ENCODE data around the gene RXRA.

DNA sequence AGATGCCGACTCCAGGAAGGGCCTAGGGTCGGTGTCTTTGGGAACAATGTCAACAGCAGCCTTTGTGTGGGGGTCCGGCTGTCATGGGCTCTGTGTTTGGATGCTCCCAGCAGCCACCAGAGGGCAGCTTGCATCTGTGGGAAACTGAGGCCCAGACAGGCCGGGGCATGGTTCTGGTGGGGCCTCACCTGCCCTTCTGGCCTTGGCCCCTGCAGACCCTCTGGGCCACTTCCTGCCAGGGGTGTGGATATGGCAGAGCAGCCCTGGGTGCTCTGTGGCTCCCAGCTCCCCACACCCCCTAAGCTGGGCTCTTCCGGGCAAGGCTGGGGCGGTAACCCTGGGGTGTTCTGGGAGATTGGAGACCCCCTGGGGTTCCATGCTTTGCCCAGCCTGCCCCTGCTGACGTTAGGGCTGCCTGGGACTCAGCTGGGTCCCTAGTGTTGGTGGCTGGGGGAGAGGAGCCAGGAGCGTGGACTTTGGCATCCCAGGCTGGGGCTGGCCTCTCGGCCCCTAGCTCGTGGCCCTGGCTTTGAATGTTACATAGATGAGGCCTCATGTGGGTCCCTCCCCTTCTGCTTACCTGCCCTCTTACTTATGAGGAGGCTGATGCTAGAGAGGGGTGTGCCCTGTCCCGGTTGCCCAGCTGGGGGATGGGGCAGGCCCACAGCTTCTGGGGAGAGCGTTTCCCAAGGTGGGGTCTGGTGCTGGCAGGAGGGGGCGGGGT, 38.3 kb downstream of the RXRA start:
- TF ChIP-seq, protein P1, sequence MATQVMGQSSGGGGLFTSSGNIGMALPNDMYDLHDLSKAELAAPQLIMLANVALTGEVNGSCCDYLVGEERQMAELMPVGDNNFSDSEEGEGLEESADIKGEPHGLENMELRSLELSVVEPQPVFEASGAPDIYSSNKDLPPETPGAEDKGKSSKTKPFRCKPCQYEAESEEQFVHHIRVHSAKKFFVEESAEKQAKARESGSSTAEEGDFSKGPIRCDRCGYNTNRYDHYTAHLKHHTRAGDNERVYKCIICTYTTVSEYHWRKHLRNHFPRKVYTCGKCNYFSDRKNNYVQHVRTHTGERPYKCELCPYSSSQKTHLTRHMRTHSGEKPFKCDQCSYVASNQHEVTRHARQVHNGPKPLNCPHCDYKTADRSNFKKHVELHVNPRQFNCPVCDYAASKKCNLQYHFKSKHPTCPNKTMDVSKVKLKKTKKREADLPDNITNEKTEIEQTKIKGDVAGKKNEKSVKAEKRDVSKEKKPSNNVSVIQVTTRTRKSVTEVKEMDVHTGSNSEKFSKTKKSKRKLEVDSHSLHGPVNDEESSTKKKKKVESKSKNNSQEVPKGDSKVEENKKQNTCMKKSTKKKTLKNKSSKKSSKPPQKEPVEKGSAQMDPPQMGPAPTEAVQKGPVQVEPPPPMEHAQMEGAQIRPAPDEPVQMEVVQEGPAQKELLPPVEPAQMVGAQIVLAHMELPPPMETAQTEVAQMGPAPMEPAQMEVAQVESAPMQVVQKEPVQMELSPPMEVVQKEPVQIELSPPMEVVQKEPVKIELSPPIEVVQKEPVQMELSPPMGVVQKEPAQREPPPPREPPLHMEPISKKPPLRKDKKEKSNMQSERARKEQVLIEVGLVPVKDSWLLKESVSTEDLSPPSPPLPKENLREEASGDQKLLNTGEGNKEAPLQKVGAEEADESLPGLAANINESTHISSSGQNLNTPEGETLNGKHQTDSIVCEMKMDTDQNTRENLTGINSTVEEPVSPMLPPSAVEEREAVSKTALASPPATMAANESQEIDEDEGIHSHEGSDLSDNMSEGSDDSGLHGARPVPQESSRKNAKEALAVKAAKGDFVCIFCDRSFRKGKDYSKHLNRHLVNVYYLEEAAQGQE (IDR thresholded peaks at IDR 0.05; ENCODE audit: insufficient read depth in 1 of 2, low read depth in 2 of 2, low read length in 2 of 2) = no peak
- no peak for TF ChIP-seq SIN3A (IDR thresholded peaks at IDR 0.05; ENCODE audit: borderline replicate concordance, insufficient read depth, low read length)
- TF ChIP-seq POLR2AphosphoS5 (IDR thresholded peaks at IDR 0.05; ENCODE audit: low read depth, low read length) = no peak
